Bronchial epithelial cell (primary cell): ENCODE results near the gene MYBBP1A. TPM values are rescaled to one million over a fixed set of nuclear protein-coding genes. Genes with fewer than 3 reads are reported as not detected.
"Not testable (repeated sequence)": the region's sequence is repeated elsewhere in the genome, so short reads cannot be mapped to it uniquely, and the experiment has no call there.

Experiments
- DNase-seq: peaks from one replicate; pipeline ENCODE4 v3.0.0-alpha.2; 2010; ENCODE audit warnings: low read depth
- FAIRE-seq: peaks from 2 replicates; lab custom pipeline; 2011; peaks lifted over from hg19 to GRCh38; lab: Jason Lieb, UNC
- H3K27me3 ChIP-seq: 2 replicates; pipeline ENCODE4 v1.5.1; 2011; ENCODE audit warnings: low read length; ENCODE audit not compliant: control insufficient read depth, insufficient read depth
- H3K36me3 ChIP-seq: 2 replicates; pipeline ENCODE4 v1.5.1; 2011; ENCODE audit warnings: low read length; ENCODE audit not compliant: control insufficient read depth, insufficient read depth
- H3K4me3 ChIP-seq: 2 replicates; pipeline ENCODE4 v1.5.1; 2011; ENCODE audit warnings: mild to moderate bottlenecking, low read depth, low read length, control low read depth
- CTCF ChIP-seq: IDR thresholded peaks from 2 replicates; pipeline ENCODE4 v1.5.1; 2011; ENCODE audit warnings: mild to moderate bottlenecking, moderate library complexity, low read length, control low read depth, inconsistent platforms; ENCODE audit not compliant: insufficient read depth, severe bottlenecking
- total RNA-seq: library from RNA; depleted of rRNA; stranded (reverse); fragments of >200 nt; gene quantifications from 2 replicates; pipeline ENCODE4 v1.2.1, GENCODE V29; 2014

The MYBBP1A gene
- total RNA-seq, 1 donor from 2014 or later, result 60.6 TPM

DNA sequence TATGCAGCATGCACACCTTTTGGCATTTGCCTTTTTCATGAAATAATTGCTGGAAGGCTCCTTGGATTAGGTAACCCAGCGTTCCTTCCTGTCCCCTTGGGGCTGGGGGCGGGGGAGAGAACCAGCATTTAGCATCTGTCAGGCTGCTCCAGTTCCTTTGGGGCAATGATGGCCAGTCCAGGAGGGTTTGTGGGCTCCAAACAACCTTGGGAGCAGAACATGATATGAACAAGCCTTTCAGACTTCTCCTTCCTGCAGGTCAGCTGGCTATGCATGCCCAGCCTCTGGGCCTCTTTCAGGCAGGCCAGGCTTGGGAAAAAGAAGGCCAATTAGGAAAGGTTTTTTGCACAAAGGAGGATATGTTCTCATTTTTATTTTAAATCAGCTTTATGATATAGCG is 28.0 kb upstream of the MYBBP1A start:
- FAIRE-seq, result peak; percentile 64
- DNase-seq, result no peak
- peaks cover 26% of the 10 kb centered on the region for H3K27me3 ChIP-seq
- TF ChIP-seq CTCF, result no peak
- no peak overlapping the region for H3K4me3 ChIP-seq
- no peaks in the 10 kb centered on the region for H3K36me3 ChIP-seq

DNA sequence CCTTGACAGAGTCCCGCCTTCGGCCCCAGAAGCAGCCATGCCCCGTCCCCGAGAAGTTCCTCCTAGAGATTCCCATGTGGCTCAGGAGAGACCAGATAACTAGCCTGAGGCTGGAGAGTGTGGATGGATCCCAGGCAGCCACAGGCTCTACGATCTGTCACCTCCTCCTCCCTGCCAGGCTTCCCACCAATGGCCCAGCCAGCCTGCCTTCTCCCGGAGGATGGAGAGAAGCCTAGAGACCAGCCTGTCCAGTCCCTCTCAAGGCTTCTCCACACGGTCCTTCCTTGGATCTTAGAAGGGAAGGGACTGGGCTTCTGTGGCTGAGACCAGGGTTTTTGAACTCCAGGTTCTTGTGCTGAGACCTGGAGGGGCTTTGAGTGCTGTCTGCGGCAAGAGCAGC is 27.5 kb upstream of the MYBBP1A start:
- FAIRE-seq (no peak), DNase-seq (no peak)
- no peak for TF ChIP-seq CTCF
- H3K4me3 ChIP-seq, result no peak overlapping the region
- H3K27me3 ChIP-seq, result peaks cover 26% of the 10 kb centered on the region
- no peaks in the 10 kb centered on the region for H3K36me3 ChIP-seq

DNA sequence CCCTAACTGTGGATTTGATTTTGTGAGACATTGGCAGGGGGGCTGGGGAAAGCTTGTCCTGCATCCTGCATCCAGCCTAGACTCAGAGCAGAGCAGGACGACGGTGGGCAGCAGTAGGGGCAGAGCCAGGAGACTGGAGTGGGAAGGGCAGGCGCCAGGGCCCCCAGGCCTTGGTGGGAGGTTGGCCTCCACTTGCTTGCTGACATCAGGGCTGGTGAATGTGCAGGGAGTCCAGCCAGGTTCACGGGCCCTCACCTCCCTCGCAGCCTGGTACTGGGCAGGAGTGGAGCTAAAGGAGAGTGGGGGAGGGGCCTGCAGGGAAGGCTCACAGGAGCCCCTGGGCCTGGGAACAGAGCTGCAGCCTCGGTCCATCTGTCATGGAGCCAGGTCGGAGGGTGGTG is 26.9 kb upstream of the MYBBP1A start:
- H3K36me3 ChIP-seq, result no peaks in the 10 kb centered on the region
- FAIRE-seq, result no peak
- H3K27me3 ChIP-seq, result peaks cover 23% of the 10 kb centered on the region
- no peak for DNase-seq
- H3K4me3 ChIP-seq, result no peak overlapping the region
- TF ChIP-seq CTCF, result no peak

DNA sequence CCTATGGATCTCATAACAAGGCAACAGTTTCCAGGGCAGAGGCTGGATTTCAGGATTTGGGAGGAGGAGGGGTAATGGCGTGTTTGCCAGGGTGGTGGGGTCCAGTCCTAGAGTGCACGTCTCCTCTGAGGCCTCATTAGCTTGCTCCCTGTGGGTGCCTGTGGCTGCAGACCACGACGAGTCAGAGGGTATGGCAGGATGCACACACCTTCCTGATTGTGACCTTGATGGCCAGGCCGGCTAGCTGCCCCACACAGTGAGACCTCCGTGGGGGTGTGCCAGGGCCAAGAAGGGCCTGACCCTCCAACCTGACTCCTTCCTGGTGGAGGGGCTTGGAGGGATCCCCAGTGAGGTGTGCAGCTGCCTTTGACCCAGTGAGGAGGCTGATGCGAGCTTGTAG is 25.1 kb upstream of the MYBBP1A start:
- FAIRE-seq (no peak), DNase-seq (no peak)
- Histone ChIP-seq H3K36me3 (no peaks in the 10 kb centered on the region), H3K27me3 (peaks cover 15% of the 10 kb centered on the region), H3K4me3 (no peak overlapping the region)
- no peak for TF ChIP-seq CTCF

DNA sequence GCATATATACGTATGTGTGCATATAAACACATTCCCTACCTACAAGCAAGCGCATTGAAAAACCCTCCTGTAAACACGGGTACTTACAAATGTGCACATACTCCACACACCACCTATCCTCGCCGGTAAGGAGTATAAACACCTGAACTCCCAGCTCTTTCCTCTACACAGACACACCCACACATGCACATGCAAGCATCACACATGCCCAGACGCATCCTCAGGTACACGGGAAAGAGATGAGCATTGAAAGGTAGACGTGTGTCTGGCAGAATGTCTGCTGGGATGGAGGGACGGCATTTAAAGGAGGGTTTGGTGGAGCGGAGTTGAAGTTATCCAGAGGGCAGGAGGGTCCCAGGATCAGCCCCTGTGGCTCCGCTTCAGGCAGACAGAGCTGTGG is 24.5 kb upstream of the MYBBP1A start:
- Histone ChIP-seq H3K4me3 (no peak overlapping the region), H3K27me3 (peaks cover 11% of the 10 kb centered on the region), H3K36me3 (no peaks in the 10 kb centered on the region)
- no peak for TF ChIP-seq CTCF
- FAIRE-seq, result peak; percentile 95
- no peak for DNase-seq

DNA sequence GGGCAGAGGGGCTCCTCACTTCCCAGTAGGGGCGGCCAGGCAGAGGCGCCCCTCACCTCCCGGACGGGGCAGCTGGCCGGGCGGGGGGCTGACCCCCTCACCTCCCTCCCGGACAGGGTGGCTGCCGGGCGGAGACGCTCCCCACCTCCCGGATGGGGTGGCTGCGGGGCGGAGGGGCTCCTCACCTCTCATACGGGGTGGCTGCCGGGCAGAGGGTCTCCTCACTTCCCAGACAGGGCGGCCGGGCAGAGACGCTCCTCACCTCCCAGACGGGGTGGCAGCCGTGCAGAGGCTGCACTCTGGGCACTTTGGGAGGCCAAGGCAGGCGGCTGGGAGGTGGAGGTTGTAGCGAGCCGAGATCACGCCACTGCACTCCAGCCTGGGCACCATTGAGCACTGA is 23.2 kb upstream of the MYBBP1A start:
- H3K27me3 ChIP-seq, H3K4me3 ChIP-seq, FAIRE-seq, DNase-seq, H3K36me3 ChIP-seq: not testable (repeated sequence)
